ENCODE data around the gene INSRR. TPM values are rescaled to one million over a fixed set of nuclear protein-coding genes. Genes with fewer than 3 reads are reported as not detected.
A peak's percentile ranks its signal among the peaks of the same experiment; 100 is the strongest.

The INSRR gene
- total and polyA plus RNA-seq, 9 of the 15 experiments (the other 6 are each of a cell fraction or from before 2014, with no cell fraction given): 0.03 to 0.18 (median 0.06) TPM; not detected in 3

DNA sequence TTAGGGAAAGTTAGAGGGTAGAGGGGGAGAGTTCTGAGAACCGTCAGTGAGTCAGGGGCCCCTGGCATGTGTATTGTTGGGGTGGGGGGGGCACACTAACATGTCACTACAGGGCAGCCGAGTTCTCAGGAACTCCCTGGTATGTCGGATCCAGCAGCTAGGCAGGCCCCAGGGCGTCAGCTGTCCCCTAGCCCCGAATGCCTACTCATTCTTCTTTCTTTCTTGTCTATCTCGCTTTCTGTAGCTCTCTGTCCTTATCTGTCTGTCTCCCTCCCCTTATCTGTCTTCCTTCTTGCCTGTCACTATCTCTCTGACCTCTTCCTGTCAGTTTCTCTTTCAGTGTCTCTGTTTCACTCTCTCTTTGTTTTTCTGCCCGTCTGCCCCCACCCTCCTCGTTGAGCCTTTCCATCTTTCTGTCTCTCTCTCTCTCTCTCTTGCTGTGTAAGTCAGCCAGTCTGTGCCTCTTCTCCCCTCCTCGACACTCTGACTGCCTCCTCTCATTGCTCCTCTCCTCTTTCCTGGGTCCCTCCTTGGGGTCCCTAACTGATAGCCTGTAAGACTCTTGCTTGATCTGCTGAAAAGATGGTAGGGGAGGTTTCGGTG lies 4.2 kb upstream of the INSRR start (continued):
- TF ChIP-seq HES1 (IDR thresholded peaks at IDR 0.05; ENCODE audit: low read depth): peak; percentile 34; the same call in 1 of the 2 replicates
- peak; percentile 84 for TF ChIP-seq ZNF407 (IDR thresholded peaks at IDR 0.05; ENCODE audit: low read depth)
- TF ChIP-seq CTBP1 (IDR thresholded peaks at IDR 0.05; ENCODE audit: borderline replicate concordance): peak; percentile 95
- TF ChIP-seq MAFG (tag; conservative IDR thresholded peaks at IDR 0.05): peak; percentile 60
- no peak for TF ChIP-seq HMG20B (CRISPR knock-in tag; IDR thresholded peaks at IDR 0.05)
- TF ChIP-seq E2F3 (CRISPR knock-in tag; IDR thresholded peaks at IDR 0.05): 0 out of 2 replicates have a peak, but pooled peaks have one; percentile 51
- TF ChIP-seq CC2D1A (IDR thresholded peaks at IDR 0.05): peak; percentile 83
- TF ChIP-seq FOSL1 (tag; conservative IDR thresholded peaks at IDR 0.05): 0 out of 2 replicates have a peak, but pooled peaks have one; percentile 47
- TF ChIP-seq ZBTB9 (CRISPR knock-in tag; IDR thresholded peaks at IDR 0.05): 0 out of 2 replicates have a peak, but pooled peaks have one; percentile 24
- TF ChIP-seq MTA2 (IDR thresholded peaks at IDR 0.05; ENCODE audit: low read depth): peak; percentile 82
- peak; percentile 69 to 84; a peak in 3 of 4 replicates for TF ChIP-seq TRIM24 (IDR thresholded peaks at IDR 0.05)
- TF ChIP-seq ZNF717 (CRISPR knock-in tag; IDR thresholded peaks at IDR 0.05): no peak
- 0 out of 2 replicates have a peak, but pooled peaks have one; percentile 40 for TF ChIP-seq ZBED1 (IDR thresholded peaks at IDR 0.05)
- peak; percentile 28; the same call in 1 of the 2 replicates for TF ChIP-seq MAFK (IDR thresholded peaks at IDR 0.05; ENCODE audit: low read length)
- TF ChIP-seq HDAC2 (IDR thresholded peaks at IDR 0.05): peak; percentile 98
- TF ChIP-seq EP400 (IDR thresholded peaks at IDR 0.05): peak; percentile 69; the same call in 1 of the 2 replicates
- TF ChIP-seq MAFF (IDR thresholded peaks at IDR 0.05; ENCODE audit: low read length): peak; percentile 21; the same call in 1 of the 2 replicates
- no peak for TF ChIP-seq MTF1 (CRISPR knock-in tag; IDR thresholded peaks at IDR 0.05; ENCODE audit: borderline replicate concordance)
- TF ChIP-seq ZNF740 (CRISPR knock-in tag; IDR thresholded peaks at IDR 0.05): peak; percentile 93
- peak in 1 of 2 experiments; percentile 88; a peak in 2 of 4 replicates for TF ChIP-seq ZNF740 (tag; IDR thresholded peaks at IDR 0.05)

All from K562 (cell line).